Central memory CD4-positive, alpha-beta T cell (primary cell): ENCODE measurements around the gene HSD17B12.

ENCODE experiments used
- DNase-seq: peaks from one replicate; pipeline ENCODE4 v3.0.0; 2022

Gene HSD17B12

GRCh38 chr11:43874078-43874477, 193.5 kb downstream of the HSD17B12 start:
- no peak for DNase-seq

GRCh38 chr11:43874738-43875137, 194.2 kb downstream of the HSD17B12 start:
- DNase-seq: no peak

GRCh38 chr11:43879789-43880639, 199.5 kb downstream of the HSD17B12 start:
- DNase-seq: no peak

- peak; percentile 86 for DNase-seq
Observed at GRCh38 chr11:43880640-43881159, 200.2 kb downstream of the HSD17B12 start, which contains the start of gene ALKBH3. ALKBH3 (plus strand) TSS chr11:43880831; CDS start chr11:43882653, 1,822 bp downstream.

- DNase-seq: no peak
Observed at GRCh38 chr11:43892851-43893250, 212.3 kb downstream of the HSD17B12 start.

- DNase-seq: no peak
Observed at GRCh38 chr11:43894546-43894945, 214.0 kb downstream of the HSD17B12 start.

GRCh38 chr11:43895601-43896000, 215.1 kb downstream of the HSD17B12 start:
- DNase-seq: no peak

GRCh38 chr11:43898574-43898973, 218.0 kb downstream of the HSD17B12 start:
- DNase-seq: no peak

GRCh38 chr11:43899094-43899493, 218.6 kb downstream of the HSD17B12 start:
- DNase-seq: no peak

- DNase-seq: no peak
Observed at GRCh38 chr11:43901551-43901950, 221.0 kb downstream of the HSD17B12 start.

- no peak for DNase-seq
Observed at GRCh38 chr11:43903078-43903477, 222.5 kb downstream of the HSD17B12 start.

GRCh38 chr11:43903969-43904368, 223.4 kb downstream of the HSD17B12 start:
- no peak for DNase-seq

GRCh38 chr11:43904742-43905535, 224.4 kb downstream of the HSD17B12 start:
- no peak for DNase-seq

GRCh38 chr11:43905813-43906241, 225.3 kb downstream of the HSD17B12 start:
- no peak for DNase-seq
